Stimulated activated CD8-positive, alpha-beta memory T cell treated with anti-CD3 and anti-CD28 coated beads, Interleukin-2, amount 100 ng/mL, for 48 hours (primary cell): ENCODE data around the gene TRPT1.

Experiments used
- DNase-seq, 2 donors: peaks; one replicate each; pipeline ENCODE4 v3.0.0-alpha.2; 2020; ENCODE audit warnings: low read depth in 2 of 2

TRPT1 gene

DNA sequence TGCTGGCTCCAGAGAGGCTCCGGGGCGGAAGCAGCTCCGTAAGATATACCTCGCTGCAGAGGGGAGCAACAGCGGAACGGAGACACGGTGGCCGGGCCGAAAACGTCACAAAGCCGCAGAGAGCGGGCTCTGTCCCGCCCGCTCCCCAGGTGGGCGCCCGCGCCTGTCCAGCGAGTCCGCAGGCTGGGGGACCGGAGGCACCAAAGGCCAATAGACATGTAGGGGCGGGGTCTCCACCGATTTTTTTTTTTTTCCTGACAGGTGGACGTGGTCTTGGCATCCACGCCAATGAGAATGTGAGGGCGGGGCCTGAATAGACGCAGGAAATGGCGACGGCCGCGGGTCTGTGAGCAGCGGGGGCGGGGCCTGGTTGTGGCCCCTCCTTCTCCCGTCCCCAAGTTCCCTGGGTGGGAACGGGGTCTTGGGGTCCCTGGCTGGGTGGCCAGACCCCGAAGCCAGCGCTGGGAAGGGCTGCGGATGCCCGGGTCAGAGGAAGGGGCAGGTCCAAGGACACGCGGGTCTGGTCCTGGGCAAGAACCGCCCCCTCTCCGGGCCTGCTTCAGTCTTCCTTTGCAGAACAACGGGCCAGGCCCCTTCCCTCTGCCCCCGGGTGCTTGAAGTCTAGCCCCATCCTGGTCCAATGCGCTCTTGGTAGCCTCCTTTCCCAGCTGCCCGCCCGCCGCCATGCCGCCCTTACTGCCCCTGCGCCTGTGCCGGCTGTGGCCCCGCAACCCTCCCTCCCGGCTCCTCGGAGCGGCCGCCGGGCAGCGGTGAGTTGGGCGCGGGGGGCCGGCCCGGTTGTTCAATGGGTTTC lies 4.4 kb upstream of the TRPT1 start, which contains the start of gene DNAJC4:
TSS of gene DNAJC4 (plus strand) at position 378 of the 814 bp plus-strand sequence. CDS start at position 685, 307 bp downstream.
- peak; percentile 85 to 89 for DNase-seq

DNA sequence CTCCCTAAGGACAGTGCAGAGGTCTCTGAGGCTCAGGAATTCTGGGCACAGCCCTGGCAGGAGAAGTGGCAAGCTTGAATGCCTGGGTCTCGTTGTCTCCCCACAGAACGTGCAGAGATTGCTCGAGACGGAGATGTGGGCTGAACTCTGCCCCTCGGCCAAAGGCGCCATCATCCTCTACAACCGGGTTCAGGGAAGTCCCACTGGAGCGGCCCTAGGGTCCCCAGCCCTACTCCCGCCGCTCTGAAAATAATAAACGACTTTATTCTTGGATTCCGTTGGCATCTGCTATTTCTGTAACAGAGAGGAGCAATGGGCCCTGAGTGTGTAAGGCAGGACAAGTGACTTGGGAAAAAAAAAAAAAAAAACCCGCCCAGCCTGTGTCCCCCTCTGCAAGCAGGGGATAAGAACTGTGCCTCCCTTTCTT lies 3.8 kb upstream of the TRPT1 start:
- no peak for DNase-seq

DNA sequence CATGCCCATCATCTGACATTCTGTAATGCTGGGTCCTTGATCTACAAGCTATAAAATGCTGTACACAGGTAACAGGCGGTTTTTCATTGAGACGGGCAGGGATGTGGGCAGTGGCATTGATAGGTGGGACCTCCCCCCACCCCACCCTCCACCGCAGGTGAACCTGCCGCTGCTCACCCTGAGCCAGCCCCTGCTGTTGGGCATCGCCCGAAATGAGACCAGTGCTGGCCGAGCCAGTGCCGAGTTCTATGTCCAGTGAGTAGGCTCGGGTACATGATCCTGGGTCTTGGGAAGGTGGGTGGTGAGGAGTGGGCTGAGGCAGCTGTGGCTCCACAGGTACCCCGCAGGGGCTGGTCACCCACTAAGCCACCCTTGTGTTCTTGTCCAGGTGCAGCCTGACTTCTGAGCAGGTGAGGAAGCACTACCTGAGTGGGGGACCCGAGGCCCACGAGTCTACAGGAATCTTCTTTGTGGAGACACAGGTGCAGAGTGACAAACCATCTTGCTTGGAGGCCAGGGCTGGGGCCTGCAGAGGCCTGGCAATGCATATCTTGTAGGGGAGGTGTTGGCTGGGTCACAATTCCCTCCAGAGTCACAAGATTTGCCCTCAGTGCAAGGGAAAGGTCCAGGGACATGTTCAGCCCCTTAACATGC lies 3.2 kb upstream of the TRPT1 start:
- DNase-seq: no peak

DNA sequence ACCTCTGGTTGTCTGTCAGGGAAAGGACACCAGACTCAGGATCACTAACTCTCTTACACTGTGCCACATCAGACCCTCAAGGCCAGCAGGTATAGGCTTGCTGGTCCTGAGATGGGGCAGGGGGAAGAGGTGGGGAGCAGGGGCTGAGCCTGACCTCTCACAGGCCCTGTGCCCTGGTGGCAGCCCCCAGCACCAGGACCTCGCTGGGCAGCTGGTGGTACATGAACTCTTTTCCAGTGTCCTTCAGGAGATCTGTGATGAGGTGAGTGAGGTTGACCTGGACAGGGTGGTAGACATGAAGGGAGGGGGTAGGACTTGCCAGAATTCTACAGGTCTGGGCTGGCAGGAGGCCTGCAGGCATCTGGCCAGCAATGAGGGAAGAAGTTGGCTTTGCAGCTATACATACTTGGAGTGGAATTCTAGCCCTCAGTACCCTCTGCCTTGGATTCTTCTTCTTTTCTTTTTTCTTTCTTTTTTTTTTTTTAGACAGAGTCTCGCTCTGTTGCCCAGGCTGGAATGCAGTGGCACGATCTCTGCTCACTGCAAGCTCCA lies 1.5 kb upstream of the TRPT1 start:
- no peak for DNase-seq

DNA sequence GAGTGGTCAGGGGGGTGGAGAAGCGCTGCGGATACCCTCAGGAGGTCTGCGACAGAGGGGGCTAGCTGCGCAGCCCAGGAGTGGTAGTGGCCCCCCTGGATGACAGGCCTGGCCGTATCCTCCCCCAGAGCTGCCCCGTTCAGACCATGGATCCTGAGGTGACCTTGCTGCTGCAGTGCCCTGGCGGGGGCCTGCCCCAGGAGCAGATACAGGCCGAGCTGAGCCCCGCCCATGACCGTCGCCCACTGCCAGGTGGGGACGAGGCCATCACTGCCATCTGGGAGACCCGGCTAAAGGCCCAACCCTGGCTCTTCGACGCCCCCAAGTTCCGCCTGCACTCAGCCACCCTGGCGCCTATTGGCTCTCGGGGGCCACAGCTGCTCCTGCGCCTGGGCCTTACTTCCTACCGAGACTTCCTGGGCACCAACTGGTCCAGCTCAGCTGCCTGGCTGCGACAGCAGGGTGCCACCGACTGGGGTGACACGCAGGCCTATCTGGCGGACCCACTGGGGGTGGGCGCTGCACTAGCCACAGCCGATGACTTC lies 593 bp upstream of the TRPT1 start:
- DNase-seq: no peak

DNA sequence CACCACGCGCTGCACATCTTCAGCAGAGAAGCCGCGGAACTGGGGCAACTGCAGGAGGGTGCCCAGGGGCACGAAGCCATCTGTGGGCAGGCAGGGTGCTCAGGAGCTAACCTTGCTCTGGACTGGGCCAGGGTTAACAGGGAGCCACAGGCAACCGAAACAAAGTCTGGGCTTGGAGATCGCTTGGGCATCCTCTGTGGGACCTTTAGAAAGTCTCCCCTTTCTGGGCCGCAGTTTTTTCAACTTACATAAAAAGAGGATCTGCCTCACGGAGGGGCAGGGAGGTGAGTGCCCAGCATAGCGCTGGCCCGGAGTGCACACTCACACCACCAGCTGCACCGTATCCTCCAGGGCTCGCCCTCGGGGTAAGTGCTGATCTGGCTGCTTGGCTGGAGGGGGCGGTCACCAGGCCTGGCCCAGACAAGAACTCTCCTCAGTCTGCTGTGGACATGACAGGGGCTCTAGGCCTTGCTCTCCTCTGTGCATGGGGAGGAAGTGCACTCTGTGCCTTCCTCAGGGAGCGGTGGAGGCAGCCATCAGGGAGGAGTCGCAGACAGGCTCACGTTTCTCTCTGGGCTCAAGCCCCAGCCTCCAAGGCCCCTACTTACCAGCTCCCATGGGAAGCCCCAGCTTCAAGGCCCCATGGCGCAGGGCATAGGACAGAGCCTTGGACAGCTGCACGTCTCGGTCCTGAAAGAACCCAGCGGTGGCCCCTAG lies 937 bp downstream of the TRPT1 start:
- DNase-seq: no peak

DNA sequence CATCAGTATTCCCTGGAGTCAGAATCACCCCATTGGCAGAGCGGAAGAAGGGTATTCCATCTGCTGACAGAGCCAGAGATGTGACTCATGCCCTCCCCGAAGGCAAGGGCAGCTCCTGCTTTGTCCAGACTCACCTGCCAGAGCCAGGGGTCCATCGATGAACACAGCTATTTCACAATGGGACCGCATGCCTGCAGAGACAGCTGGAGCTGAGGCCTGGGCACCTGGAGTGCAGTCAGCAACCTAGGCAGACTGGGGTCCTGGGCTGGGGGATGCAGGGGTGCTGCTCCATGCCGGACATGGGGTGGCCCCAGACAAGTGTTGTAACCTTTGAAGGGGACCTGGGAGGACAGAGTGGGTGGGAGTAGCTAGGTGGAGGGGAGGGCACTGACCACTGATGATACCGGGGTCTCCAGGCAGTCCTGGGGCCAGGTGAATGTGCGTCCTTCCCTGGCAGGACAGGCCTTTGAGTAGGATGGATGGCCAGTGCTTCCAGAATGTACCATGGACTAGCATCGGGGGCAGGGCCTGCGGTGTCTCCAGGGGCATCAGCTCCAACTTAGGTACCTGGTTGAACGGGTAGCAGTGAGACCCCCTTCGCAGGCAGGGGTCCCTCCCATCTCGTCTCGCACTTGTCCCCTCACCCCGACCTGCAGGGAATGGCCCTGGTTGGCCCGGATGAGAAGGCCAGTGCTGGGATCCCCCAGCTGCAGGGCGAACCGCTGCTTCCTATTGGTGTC lies 1.7 kb downstream of the TRPT1 start:
- DNase-seq: no peak

DNA sequence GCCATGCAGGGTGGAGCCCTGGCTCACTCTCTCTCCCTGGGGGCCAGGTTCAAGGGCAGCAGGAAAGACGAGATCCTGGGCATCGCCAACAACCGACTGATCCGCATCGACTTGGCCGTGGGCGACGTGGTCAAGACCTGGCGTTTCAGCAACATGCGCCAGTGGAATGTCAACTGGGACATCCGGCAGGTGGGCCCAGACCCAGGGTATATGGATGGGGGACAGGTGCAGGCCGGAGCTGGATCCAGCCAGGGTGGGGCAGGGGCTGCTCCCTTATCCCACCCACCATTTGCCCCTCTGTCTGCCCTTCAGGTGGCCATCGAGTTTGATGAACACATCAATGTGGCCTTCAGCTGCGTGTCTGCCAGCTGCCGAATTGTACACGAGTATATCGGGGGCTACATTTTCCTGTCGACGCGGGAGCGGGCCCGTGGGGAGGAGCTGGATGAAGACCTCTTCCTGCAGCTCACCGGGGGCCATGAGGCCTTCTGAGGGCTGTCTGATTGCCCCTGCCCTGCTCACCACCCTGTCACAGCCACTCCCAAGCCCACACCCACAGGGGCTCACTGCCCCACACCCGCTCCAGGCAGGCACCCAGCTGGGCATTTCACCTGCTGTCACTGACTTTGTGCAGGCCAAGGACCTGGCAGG lies 2.9 kb downstream of the TRPT1 start:
- DNase-seq: no peak

DNA sequence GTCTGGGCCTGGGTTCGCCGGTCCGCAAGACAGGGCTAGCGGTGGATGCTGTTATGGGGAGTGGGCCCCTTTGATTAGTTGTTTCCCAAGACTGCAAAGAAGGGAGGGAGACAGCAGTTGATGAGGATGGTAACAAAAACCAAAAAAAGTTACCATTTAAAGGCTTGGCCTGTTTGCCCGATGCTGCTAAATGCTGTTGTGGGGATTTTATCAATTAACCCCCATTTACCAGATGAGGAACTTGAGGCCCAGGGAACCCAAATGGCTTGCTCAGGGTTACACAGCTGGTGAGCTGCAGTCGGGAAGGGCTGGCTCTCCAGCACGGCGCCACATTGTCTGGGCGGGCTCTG lies 3.4 kb downstream of the TRPT1 start:
- no peak for DNase-seq

DNA sequence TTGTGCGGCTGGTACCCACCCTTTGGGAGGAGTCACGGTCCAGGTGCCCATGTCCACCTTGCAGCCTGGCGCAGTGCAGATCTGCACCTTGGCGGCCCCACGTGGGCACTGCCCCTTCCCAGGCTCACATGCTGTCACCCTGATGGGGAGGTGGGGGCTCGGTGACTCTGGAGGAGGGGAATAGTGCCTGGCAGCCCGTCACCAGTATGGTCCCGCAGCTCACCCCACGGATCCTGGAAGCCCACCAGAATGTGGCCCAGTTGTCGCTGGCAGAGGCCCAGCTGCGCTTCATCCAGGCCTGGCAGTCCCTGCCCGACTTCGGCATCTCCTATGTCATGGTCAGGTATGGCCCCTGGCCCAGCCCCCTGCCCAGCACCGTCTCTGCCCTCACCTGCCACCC lies 5.2 kb downstream of the TRPT1 start:
- no peak for DNase-seq

DNA sequence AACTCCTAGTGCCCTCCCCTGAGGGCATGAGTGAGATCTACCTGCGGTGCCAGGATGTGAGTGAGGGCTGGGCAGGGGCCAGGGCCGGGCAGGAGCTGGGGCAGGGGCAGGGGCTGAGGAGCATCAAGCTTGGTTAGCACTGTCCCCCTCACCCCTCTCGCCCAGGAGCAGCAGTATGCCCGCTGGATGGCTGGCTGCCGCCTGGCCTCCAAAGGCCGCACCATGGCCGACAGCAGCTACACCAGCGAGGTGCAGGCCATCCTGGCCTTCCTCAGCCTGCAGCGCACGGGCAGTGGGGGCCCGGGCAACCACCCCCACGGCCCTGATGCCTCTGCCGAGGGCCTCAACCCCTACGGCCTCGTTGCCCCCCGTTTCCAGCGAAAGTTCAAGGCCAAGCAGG lies 5.7 kb downstream of the TRPT1 start:
- DNase-seq: no peak

DNA sequence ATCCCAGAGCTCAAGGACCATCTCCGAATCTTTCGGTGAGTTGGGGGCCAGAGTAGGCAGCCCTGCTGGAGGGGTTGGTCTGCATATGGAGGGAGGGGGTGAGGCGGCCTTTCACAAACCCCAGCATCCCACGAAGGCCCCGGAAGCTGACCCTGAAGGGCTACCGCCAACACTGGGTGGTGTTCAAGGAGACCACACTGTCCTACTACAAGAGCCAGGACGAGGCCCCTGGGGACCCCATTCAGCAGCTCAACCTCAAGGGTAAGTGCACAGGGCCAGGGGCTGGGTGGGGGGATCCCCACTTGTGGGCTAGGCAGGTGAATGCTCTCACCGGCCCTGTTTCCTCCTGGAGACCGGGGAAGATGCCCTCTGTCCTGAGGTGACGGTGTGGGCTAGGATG lies 6.2 kb downstream of the TRPT1 start:
- no peak for DNase-seq

DNA sequence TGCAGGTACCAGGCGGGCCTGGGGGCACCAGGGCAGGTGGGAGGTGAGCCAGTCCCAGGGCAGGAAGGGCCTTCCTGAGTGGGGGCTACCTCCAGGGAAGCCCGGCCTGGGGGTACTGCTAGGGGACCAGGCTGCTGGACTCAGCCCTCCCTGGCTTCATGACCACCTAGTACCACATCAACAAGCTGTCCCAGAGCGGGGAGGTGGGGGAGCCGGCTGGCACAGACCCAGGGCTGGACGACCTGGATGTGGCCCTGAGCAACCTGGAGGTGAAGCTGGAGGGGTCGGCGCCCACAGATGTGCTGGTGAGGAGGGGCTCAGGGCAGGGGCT lies 6.7 kb downstream of the TRPT1 start:
- no peak for DNase-seq

DNA sequence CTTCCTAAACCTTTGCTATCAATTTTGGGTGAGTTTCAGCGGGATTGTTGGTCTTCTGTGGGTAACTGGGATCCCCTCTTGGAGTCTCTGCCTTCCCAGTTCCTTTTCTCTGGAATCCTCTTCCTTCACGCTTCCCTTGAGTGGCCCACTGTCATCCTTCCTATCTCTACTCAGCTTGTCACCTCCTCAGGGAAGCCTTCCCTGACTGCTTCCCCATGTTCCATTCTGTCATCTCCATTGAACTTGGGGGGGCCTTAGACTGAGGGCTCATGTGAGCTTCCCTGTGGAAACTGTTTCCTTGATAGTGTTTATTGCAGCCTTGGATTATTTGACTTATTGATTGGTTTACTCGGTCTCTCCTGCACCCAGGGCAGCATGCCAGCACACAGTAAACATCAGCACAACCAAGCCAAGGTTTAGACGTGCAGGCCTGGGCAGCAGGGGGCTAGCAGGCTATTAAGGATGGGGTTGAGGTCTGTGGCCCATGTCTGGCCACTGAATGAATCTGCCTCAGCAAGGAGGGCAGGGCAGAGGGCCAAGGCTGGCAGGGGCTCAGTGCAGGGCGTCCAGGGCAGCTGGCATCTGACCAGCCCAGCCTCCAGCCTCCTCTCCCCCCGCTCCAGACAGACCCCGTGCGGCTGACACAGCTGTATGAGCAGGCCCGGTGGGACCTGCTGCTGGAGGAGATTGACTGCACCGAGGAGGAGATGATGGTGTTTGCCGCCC lies 7.2 kb downstream of the TRPT1 start:
- DNase-seq: no peak

DNA sequence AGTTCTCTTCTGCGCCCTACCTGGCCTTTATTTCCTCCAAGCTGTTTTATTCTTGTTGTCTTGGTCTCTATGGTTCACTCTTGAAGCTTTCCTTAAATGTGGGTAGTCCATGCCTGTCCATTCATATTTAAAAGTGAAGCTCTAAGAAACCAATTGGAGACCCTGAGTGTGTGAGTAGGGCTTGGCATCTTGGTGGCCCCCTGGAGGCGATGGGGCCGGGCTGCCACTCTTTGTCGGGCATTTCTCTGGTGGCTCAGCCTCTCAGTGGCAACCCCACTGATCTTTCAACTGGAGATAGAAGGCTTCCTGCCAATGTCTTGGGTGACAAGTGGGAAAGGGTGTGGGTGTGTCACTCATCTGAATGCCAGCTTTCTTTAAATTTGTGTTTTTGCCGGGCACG lies 9.1 kb downstream of the TRPT1 start:
- DNase-seq: no peak

DNA sequence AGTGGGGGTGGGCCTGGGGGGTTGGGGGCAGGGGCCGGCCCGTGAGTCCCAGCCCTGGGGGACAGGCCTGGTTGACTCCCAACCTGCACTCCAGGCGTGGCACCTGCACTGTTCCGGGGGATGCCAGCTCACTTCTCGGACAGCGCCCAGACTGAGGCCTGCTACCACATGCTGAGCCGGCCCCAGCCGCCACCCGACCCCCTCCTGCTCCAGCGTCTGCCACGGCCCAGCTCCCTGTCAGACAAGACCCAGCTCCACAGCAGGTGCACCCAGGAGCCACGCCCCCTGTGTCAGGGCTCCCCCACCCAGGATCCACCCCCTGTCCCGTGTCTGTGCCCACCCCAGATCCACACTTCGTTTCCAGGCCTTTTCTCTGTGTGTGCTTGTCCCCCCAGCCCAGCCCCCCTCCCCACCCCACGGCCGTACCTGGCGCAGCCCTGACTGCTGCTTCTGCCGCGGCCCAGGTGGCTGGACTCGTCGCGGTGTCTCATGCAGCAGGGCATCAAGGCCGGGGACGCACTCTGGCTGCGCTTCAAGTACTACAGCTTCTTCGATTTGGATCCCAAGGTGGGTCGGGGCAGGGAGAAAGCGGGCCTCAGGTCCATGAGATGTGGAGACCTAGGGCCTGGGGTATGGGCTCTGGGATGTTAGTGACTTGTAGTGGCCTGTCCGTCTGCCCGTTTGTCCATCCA lies 14.7 kb downstream of the TRPT1 start:
- no peak for DNase-seq

DNA sequence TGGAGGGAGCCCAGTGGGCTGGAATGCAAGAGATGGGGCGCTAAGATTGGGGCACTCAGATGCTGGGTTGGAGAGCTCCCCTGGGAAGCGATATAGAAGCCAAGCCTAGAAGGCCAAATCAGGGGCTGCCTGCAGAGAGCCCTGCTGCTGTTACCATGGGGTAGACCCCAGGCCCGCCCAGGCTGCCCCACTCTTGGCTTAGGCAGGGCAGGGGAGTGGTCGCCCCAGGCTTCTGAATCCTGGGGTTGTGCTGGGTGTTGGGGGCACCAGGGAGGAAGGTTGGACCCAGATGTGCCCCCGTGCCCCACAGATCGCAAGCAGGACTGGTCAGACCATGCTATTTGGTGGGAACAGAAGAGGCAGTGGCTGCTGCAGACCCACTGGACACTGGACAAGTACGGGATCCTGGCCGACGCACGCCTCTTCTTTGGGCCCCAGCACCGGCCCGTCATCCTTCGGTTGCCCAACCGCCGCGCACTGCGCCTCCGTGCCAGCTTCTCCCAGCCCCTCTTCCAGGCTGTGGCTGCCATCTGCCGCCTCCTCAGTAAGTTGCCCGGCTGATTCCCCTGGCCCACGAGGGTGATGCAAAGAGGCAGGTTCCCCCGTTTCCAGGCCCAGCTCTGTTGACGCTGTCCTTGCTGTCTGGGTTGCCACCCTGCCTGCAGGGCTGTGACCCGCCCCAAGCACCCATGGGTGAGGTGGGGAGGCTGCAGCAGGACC lies 15.5 kb downstream of the TRPT1 start:
- DNase-seq: no peak

DNA sequence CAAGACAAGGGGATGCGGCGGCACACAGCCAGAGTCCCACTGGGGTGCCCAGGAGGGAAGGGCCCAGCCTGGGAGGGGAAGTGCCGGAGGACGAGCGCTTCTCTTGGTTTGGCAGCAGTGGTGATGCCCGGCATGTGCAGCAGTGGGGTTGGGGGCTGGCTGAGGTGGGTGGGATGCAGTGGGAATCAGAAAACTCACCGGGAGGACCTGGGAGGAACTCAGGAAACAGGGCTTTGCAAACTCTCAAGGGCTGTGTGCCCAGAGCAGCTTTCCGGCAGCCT lies 16.5 kb downstream of the TRPT1 start:
- no peak for DNase-seq

DNA sequence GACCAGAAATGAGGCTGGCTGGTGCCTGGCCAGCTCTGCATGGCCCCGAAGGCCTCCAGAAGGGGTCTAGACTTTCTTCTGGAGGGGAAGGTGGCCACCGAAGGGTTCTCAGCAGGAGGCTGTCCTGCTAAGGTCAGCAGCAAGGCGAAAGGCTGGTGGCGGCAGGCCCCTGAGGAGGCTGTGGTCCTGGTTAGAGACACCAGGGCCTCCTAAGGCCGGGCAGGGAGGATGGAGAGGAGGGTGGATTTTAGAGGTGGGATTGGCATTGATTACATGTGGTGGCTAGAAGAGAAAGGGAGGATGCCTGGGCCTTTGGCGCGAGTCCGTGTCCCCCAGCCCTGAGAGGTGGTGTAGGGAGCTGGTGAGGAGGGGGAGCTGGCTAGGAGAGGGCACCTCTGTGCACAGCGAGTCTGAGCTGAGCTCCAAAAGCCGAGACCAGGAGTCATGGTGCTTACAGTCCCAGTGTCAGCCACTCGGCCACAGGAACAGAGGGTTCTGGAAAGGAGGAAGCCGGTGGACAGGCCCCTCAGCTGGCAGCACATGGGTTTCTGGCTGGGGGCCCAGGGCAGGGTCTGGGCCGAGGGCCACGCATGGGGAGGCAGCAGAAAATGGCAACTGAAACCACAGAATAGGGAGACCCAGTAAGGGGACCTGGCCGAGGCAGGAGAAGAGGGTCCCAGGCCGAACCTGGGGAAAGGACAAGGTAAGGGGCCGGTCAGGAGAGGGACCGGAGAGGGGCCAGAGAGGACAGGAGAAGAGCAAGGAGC lies 17.0 kb downstream of the TRPT1 start:
- DNase-seq: no peak
